Measurements from ENCODE around the gene MOK. TPM values are rescaled to one million over a fixed set of nuclear protein-coding genes. Genes with fewer than 3 reads are reported as not detected.

Gene MOK
- total RNA-seq, 1 experiment from 2014 or later: 5.9 TPM

GRCh38 chr14:102222009-102222575 is 82.9 kb downstream of the MOK start:
- DNase-seq: no peak
- H3K36me3 ChIP-seq: peaks cover 2% of the 10 kb centered on the region; the same call in 1 of the 2 replicates
- peaks cover 6% of the 10 kb centered on the region; the same call in 1 of the 2 replicates for H3K4me1 ChIP-seq
- H3K9me3 ChIP-seq (replicated peaks): no peaks in the 10 kb centered on the region
- H3K27ac ChIP-seq: no peak overlapping the region
- H3K27me3 ChIP-seq: no peaks in the 10 kb centered on the region
- no peak overlapping the region for H3K4me3 ChIP-seq

GRCh38 chr14:102221026-102221425 is 83.9 kb downstream of the MOK start:
- no peaks in the 10 kb centered on the region for H3K9me3 ChIP-seq (replicated peaks)
- H3K27ac ChIP-seq: no peak overlapping the region
- no peak for DNase-seq
- no peaks in the 10 kb centered on the region for H3K27me3 ChIP-seq
- H3K4me3 ChIP-seq: no peak overlapping the region
- peaks cover 6% of the 10 kb centered on the region; the same call in 1 of the 2 replicates for H3K4me1 ChIP-seq
- H3K36me3 ChIP-seq: peaks cover 2% of the 10 kb centered on the region; the same call in 1 of the 2 replicates

- H3K9me3 ChIP-seq (replicated peaks): no peaks in the 10 kb centered on the region
- H3K27me3 ChIP-seq: no peaks in the 10 kb centered on the region
- no peak for DNase-seq
- H3K4me1 ChIP-seq: peaks cover 6% of the 10 kb centered on the region; the same call in 1 of the 2 replicates
- H3K27ac ChIP-seq: no peak overlapping the region
- H3K4me3 ChIP-seq: no peak overlapping the region
- H3K36me3 ChIP-seq: peaks cover 2% of the 10 kb centered on the region; the same call in 1 of the 2 replicates
Observed at GRCh38 chr14:102220031-102220430, 84.9 kb downstream of the MOK start.

- no peaks in the 10 kb centered on the region for H3K27me3 ChIP-seq
- H3K4me3 ChIP-seq: no peak overlapping the region
- no peaks in the 10 kb centered on the region for H3K9me3 ChIP-seq (replicated peaks)
- H3K36me3 ChIP-seq: peaks cover 2% of the 10 kb centered on the region; the same call in 1 of the 2 replicates
- peaks cover 6% of the 10 kb centered on the region; the same call in 1 of the 2 replicates for H3K4me1 ChIP-seq
- no peak for DNase-seq
- H3K27ac ChIP-seq: no peak overlapping the region
Observed at GRCh38 chr14:102219316-102219715, 85.6 kb downstream of the MOK start.

GRCh38 chr14:102218688-102219087 is 86.3 kb downstream of the MOK start:
- H3K36me3 ChIP-seq: peaks cover 2% of the 10 kb centered on the region; the same call in 1 of the 2 replicates
- no peaks in the 10 kb centered on the region for H3K27me3 ChIP-seq
- H3K27ac ChIP-seq: no peak overlapping the region
- DNase-seq: no peak
- peaks cover 6% of the 10 kb centered on the region; the same call in 1 of the 2 replicates for H3K4me1 ChIP-seq
- no peaks in the 10 kb centered on the region for H3K9me3 ChIP-seq (replicated peaks)
- H3K4me3 ChIP-seq: no peak overlapping the region

- Histone ChIP-seq H3K4me3 (no peak overlapping the region), H3K27me3 (no peaks in the 10 kb centered on the region), H3K36me3 (peaks cover 2% of the 10 kb centered on the region; the same call in 1 of the 2 replicates), H3K9me3 (replicated peaks) (no peaks in the 10 kb centered on the region), H3K27ac (no peak overlapping the region), H3K4me1 (no peaks in the 10 kb centered on the region)
- DNase-seq: no peak
Observed at GRCh38 chr14:102217987-102218421, 87.0 kb downstream of the MOK start.

GRCh38 chr14:102217399-102217798 is 87.6 kb downstream of the MOK start:
- H3K9me3 ChIP-seq (replicated peaks): no peaks in the 10 kb centered on the region
- H3K4me1 ChIP-seq: no peaks in the 10 kb centered on the region
- H3K4me3 ChIP-seq: no peak overlapping the region
- no peak for DNase-seq
- H3K27me3 ChIP-seq: no peaks in the 10 kb centered on the region
- no peak overlapping the region for H3K27ac ChIP-seq
- peaks cover 2% of the 10 kb centered on the region; the same call in 1 of the 2 replicates for H3K36me3 ChIP-seq

- Histone ChIP-seq H3K4me1 (no peaks in the 10 kb centered on the region), H3K36me3 (peaks cover 3% of the 10 kb centered on the region; the same call in 1 of the 2 replicates), H3K27me3 (no peaks in the 10 kb centered on the region), H3K27ac (no peak overlapping the region), H3K9me3 (replicated peaks) (no peaks in the 10 kb centered on the region), H3K4me3 (no peak overlapping the region)
- no peak for DNase-seq
Observed at GRCh38 chr14:102215576-102216250, 89.3 kb downstream of the MOK start.

GRCh38 chr14:102215071-102215470 is 89.9 kb downstream of the MOK start:
- Histone ChIP-seq H3K4me1 (no peaks in the 10 kb centered on the region), H3K36me3 (peaks cover 3% of the 10 kb centered on the region), H3K9me3 (replicated peaks) (no peaks in the 10 kb centered on the region), H3K27ac (no peak overlapping the region), H3K4me3 (no peak overlapping the region), H3K27me3 (no peaks in the 10 kb centered on the region)
- no peak for DNase-seq

GRCh38 chr14:102213984-102214658 is 90.8 kb downstream of the MOK start:
- H3K9me3 ChIP-seq (replicated peaks): no peaks in the 10 kb centered on the region
- H3K4me1 ChIP-seq: no peaks in the 10 kb centered on the region
- H3K27ac ChIP-seq: no peak overlapping the region
- no peak overlapping the region for H3K4me3 ChIP-seq
- H3K36me3 ChIP-seq: peaks cover 9% of the 10 kb centered on the region
- H3K27me3 ChIP-seq: no peaks in the 10 kb centered on the region
- DNase-seq: no peak

- Histone ChIP-seq H3K9me3 (replicated peaks) (no peaks in the 10 kb centered on the region), H3K4me1 (no peaks in the 10 kb centered on the region), H3K36me3 (peaks cover 9% of the 10 kb centered on the region), H3K27ac (no peak overlapping the region), H3K4me3 (no peak overlapping the region), H3K27me3 (no peaks in the 10 kb centered on the region)
- no peak for DNase-seq
Observed at GRCh38 chr14:102213470-102213869, 91.5 kb downstream of the MOK start.

- no peak overlapping the region for H3K4me3 ChIP-seq
- no peaks in the 10 kb centered on the region for H3K27me3 ChIP-seq
- no peaks in the 10 kb centered on the region for H3K9me3 ChIP-seq (replicated peaks)
- no peak overlapping the region for H3K27ac ChIP-seq
- DNase-seq: no peak
- peaks cover 9% of the 10 kb centered on the region for H3K36me3 ChIP-seq
- H3K4me1 ChIP-seq: no peaks in the 10 kb centered on the region
Observed at GRCh38 chr14:102212845-102213244, 92.1 kb downstream of the MOK start.

- no peak overlapping the region for H3K27ac ChIP-seq
- no peaks in the 10 kb centered on the region for H3K27me3 ChIP-seq
- no peak for DNase-seq
- peaks cover 9% of the 10 kb centered on the region for H3K36me3 ChIP-seq
- no peaks in the 10 kb centered on the region for H3K4me1 ChIP-seq
- no peaks in the 10 kb centered on the region for H3K9me3 ChIP-seq (replicated peaks)
- H3K4me3 ChIP-seq: no peak overlapping the region
Observed at GRCh38 chr14:102212356-102212755, 92.6 kb downstream of the MOK start.

GRCh38 chr14:102211240-102211639 is 93.7 kb downstream of the MOK start:
- H3K27me3 ChIP-seq: no peaks in the 10 kb centered on the region

GRCh38 chr14:102210421-102211042 is 94.4 kb downstream of the MOK start:
- Histone ChIP-seq H3K9me3 (replicated peaks) (no peaks in the 10 kb centered on the region), H3K4me1 (no peaks in the 10 kb centered on the region), H3K27ac (no peak overlapping the region), H3K27me3 (no peaks in the 10 kb centered on the region), H3K4me3 (no peak overlapping the region), H3K36me3 (peaks cover 10% of the 10 kb centered on the region)
- DNase-seq: no peak

More at GRCh38 chr14:102211240-102211639, 93.7 kb downstream of the MOK start:
- H3K4me1 ChIP-seq: no peaks in the 10 kb centered on the region
- DNase-seq: no peak
- H3K9me3 ChIP-seq (replicated peaks): no peaks in the 10 kb centered on the region
- no peak overlapping the region for H3K4me3 ChIP-seq
- peaks cover 9% of the 10 kb centered on the region for H3K36me3 ChIP-seq
- no peak overlapping the region for H3K27ac ChIP-seq

Measured in SJCRH30 (cell line).